SK-N-SH treated with all-trans-retinoic acid at 6 μM for 48 hours (cell line): ENCODE results near the gene ANKRD65.

Experiments
- ATAC-seq: fragments of 200-7000 bp; cut with Tn5 transposase; 3 replicates; pipeline ENCODE4 v1.9.1; 2020; ENCODE audit warnings: mild to moderate bottlenecking, moderate library complexity
- ARNTL ChIP-seq: fragments of 450-650 bp; formaldehyde crosslinking; IDR thresholded peaks from 2 replicates; pipeline ENCODE4 v1.5.0; 2020; ENCODE audit warnings: low read depth, mild to moderate bottlenecking, moderate library complexity, borderline replicate concordance
- BACH2 ChIP-seq: fragments of 250-450 bp; sonication (Bioruptor Pico); IDR thresholded peaks from 2 replicates; pipeline ENCODE4 v1.9.0; 2021; ENCODE audit warnings: mild to moderate bottlenecking, borderline replicate concordance
- CREB5 ChIP-seq: fragments of 250-450 bp; sonication (Bioruptor Pico); IDR thresholded peaks from 2 replicates; pipeline ENCODE4 v1.5.1; 2020; ENCODE audit warnings: low read depth, mild to moderate bottlenecking, moderate library complexity
- CSDC2 ChIP-seq: fragments of 250-450 bp; sonication (Bioruptor Pico); IDR thresholded peaks from 2 replicates; pipeline ENCODE4 v1.5.0; 2020; ENCODE audit warnings: mild to moderate bottlenecking, moderate library complexity
- ESRRG ChIP-seq: fragments of 250-450 bp; sonication (Bioruptor Pico); IDR thresholded peaks from 2 replicates; pipeline ENCODE4 v1.6.1; 2021; ENCODE audit warnings: mild to moderate bottlenecking
- GLIS3 ChIP-seq: fragments of 250-450 bp; sonication (Bioruptor Pico); IDR thresholded peaks from 2 replicates; pipeline ENCODE4 v1.5.0; 2020; ENCODE audit warnings: mild to moderate bottlenecking, moderate library complexity
- ISL1 ChIP-seq: fragments of 250-450 bp; sonication (Bioruptor Pico); IDR thresholded peaks from 2 replicates; pipeline ENCODE4 v2.1.2; 2022; ENCODE audit warnings: mild to moderate bottlenecking, moderate library complexity
- OSR1 ChIP-seq: fragments of 250-450 bp; sonication (Bioruptor Pico); IDR thresholded peaks from 2 replicates; pipeline ENCODE4 v1.8.0; 2022; ENCODE audit warnings: moderate library complexity, mild to moderate bottlenecking, inconsistent platforms
- PATZ1 ChIP-seq: fragments of 250-450 bp; sonication (Bioruptor Pico); IDR thresholded peaks from 2 replicates; pipeline ENCODE4 v1.8.0; 2020; ENCODE audit warnings: mild to moderate bottlenecking, moderate library complexity, borderline replicate concordance
- POU6F1 ChIP-seq: fragments of 250-450 bp; sonication (Bioruptor Pico); IDR thresholded peaks from 2 replicates; pipeline ENCODE4 v1.8.0; 2021; ENCODE audit warnings: low read depth, mild to moderate bottlenecking, moderate library complexity, borderline replicate concordance
- RARB ChIP-seq: fragments of 250-450 bp; sonication (Bioruptor Pico); IDR thresholded peaks from 2 replicates; pipeline ENCODE4 v1.8.0; 2021; ENCODE audit warnings: mild to moderate bottlenecking, moderate library complexity
- SNAI2 ChIP-seq: fragments of 250-450 bp; sonication (Bioruptor Pico); IDR thresholded peaks from 2 replicates; pipeline ENCODE4 v1.5.0; 2020; ENCODE audit warnings: mild to moderate bottlenecking, moderate library complexity
- TOX ChIP-seq: fragments of 250-450 bp; sonication (Bioruptor Pico); IDR thresholded peaks from 2 replicates; pipeline ENCODE4 v1.8.0; 2021; ENCODE audit warnings: mild to moderate bottlenecking, moderate library complexity, borderline replicate concordance
- ZC3H10 ChIP-seq: fragments of 250-450 bp; sonication (Bioruptor Pico); IDR thresholded peaks from 2 replicates; pipeline ENCODE4 v1.5.1; 2021; ENCODE audit warnings: mild to moderate bottlenecking, moderate library complexity
- ZFP3 ChIP-seq: fragments of 250-450 bp; sonication (Bioruptor Pico); IDR thresholded peaks from 2 replicates; pipeline ENCODE4 v1.5.0; 2020; ENCODE audit warnings: mild to moderate bottlenecking, moderate library complexity
- ZFP30 ChIP-seq: fragments of 450-650 bp; formaldehyde crosslinking; IDR thresholded peaks from 2 replicates; pipeline ENCODE4 v1.5.0; 2022; ENCODE audit warnings: mild to moderate bottlenecking, moderate library complexity
- ZNF565 ChIP-seq: fragments of 450-650 bp; formaldehyde crosslinking; conservative IDR thresholded peaks from 2 replicates; pipeline ENCODE4 v1.5.0; 2020; ENCODE audit warnings: low read depth, mild to moderate bottlenecking, moderate library complexity
- ZNF70 ChIP-seq: fragments of 450-650 bp; formaldehyde crosslinking; IDR thresholded peaks from 2 replicates; pipeline ENCODE4 v1.5.0; 2020; ENCODE audit warnings: mild to moderate bottlenecking, moderate library complexity
- ZNF8 ChIP-seq: fragments of 450-650 bp; formaldehyde crosslinking; IDR thresholded peaks from 2 replicates; pipeline ENCODE4 v1.5.0; 2020; ENCODE audit warnings: mild to moderate bottlenecking, moderate library complexity

The ANKRD65 gene

GRCh38 chr1:1422465-1423244, 1.6 kb upstream of the ANKRD65 start (continued):
- TF ChIP-seq PATZ1 (CRISPR knock-in tag), result no peak
- TF ChIP-seq ZFP3 (CRISPR knock-in tag), result peak; percentile 87
- TF ChIP-seq ARNTL (CRISPR knock-in tag), result no peak
- TF ChIP-seq SNAI2 (CRISPR knock-in tag), result peak; percentile 97

- no peak for TF ChIP-seq OSR1 (CRISPR knock-in tag)
- TF ChIP-seq ZNF565 (CRISPR knock-in tag), result no peak
- TF ChIP-seq GLIS3 (CRISPR knock-in tag), result no peak
- no peak for TF ChIP-seq ZNF70 (CRISPR knock-in tag)
- no peak for TF ChIP-seq ZC3H10 (CRISPR knock-in tag)
- TF ChIP-seq TOX (CRISPR knock-in tag), result no peak
- no peak for TF ChIP-seq SNAI2 (CRISPR knock-in tag)
- no peak for TF ChIP-seq CSDC2 (CRISPR knock-in tag)
- TF ChIP-seq PATZ1 (CRISPR knock-in tag), result no peak
- TF ChIP-seq POU6F1 (CRISPR knock-in tag), result no peak
- TF ChIP-seq ISL1 (CRISPR knock-in tag), result no peak
- no peak for TF ChIP-seq ZFP3 (CRISPR knock-in tag)
- ATAC-seq, result no peak
These were observed 910 bp upstream of the ANKRD65 start for GRCh38 chr1:1421907-1422464.

- TF ChIP-seq GLIS3 (CRISPR knock-in tag) (no peak), ESRRG (no peak), OSR1 (CRISPR knock-in tag) (no peak), CREB5 (CRISPR knock-in tag) (no peak), ZC3H10 (CRISPR knock-in tag) (no peak), SNAI2 (CRISPR knock-in tag) (no peak), BACH2 (CRISPR knock-in tag) (no peak), ZFP30 (no peak), ZNF70 (CRISPR knock-in tag) (no peak), RARB (no peak), CSDC2 (CRISPR knock-in tag) (no peak), TOX (CRISPR knock-in tag) (no peak), ZNF8 (no peak), PATZ1 (CRISPR knock-in tag) (no peak), ARNTL (CRISPR knock-in tag) (no peak)
- TF ChIP-seq, all 23 proteins: peak for 0
- ATAC-seq, result no peak
These were observed 378 bp downstream of the ANKRD65 start for GRCh38 chr1:1420654-1421141.
